ENCODE data around the gene RDH16.
A peak's percentile ranks its signal among the peaks of the same experiment; 100 is the strongest.
"Not testable (repeated sequence)": the region's sequence is repeated elsewhere in the genome, so short reads cannot be mapped to it uniquely, and the experiment has no call there.

Gene RDH16

DNA sequence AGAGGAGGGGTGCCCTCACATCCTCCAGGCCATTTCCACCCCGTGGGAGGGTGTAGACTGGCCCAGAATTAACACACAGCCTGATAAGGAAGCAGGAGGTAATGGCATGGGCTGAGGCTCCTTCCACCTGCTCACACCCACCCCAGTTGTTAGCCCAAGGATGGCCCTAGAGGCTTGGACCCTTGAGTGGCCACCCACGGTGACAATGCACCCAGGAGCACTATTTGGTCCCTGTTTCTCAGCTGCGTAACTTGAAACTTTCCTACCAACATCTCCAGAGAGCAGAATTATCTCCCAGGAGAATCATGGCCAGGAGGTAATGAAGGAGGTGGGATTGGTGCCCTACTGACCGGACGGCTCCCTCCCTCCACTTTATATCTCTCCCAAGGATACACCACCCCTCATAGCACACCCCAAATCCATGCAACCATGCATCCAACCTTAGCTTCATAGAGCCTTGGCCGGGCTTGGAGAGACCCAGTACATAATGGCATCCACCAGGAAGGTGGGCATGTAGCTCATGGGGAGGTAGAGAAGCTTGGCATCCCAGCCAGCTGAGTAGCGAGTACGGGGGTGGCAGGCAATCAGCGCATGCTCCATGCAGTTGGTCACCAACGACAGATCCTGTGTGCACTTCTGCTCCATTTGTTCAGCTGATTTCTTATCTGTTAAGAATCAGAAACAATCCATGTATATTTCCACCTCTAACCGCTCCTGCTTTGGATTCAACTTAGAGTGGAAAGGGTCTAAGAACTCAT, 5.6 kb downstream of the RDH16 start:
- DNase-seq: no peak

DNA sequence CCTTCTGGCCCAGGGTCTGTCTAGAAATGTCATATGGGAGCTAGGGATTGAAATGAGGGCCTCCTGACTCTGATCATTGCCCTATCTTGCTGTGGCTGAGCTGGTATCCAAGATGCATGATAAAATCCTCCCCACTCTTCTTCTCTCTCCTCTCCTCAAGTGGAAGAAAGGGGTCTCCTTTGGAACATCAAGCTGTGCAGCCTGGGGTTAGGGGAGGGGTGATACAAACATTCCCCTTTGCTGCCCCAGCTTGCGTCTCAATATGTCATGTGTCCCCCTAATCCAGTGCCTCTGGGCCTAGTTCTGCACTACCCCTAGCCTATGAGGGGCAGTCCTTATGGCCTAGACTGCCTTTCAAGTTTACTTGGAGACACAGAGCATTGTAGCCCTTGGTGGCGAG, 8.5 kb downstream of the RDH16 start:
- no peak for DNase-seq

DNA sequence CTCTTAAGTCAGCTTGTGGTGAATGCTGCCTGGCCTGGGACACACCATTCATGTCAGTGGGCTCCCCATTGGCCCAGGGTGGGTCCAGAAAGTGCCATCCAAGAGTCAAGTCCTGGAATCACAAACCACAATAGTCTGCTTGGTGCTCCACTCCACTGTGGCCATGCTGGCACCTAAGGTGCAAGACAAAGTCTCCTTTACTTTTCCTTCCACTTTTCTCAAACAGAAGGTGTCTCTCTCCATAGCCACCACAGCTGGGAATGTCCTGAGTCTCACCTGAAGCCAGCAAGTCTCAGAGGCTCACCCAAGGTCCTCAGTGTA, 9.0 kb downstream of the RDH16 start:
- no peak for DNase-seq

DNA sequence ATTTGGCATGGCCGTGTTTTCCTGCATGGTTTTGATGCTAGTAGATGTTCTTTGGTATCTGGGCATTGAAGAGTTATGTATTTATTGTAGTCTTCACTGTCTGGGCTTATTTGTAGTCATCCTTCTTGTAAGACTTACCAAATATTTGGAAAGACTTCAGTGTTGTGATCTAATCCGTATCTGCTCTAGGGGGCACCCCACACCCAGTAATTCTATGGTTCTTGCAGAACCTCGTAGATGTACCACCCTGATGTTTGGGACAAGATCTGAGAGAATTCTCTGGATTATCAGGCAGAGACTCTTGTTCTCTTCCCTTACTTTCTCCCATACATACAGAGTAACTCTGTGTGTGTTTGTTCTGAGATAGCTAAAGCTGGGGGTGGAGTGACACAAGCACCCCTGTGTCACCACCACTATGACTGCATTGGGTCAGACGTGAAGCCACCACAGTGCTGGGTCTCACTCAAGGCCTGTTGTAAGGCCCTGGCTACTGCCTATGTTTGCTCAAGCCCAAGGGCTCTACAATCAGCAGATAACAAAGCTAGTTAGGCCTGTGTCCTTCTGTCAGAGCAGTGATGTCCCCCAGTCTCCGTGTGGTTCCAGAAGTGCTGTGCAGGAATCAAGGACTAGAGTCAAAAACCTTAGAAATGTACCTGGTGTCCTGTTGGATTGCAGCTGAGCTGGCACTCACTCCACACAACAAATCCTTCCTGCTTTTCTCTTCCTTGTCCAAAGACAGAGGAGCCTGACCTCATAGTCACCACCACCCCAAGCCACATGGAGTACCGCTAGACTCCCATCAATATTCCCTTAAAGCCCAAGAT, 9.6 kb downstream of the RDH16 start:
- DNase-seq: no peak

DNA sequence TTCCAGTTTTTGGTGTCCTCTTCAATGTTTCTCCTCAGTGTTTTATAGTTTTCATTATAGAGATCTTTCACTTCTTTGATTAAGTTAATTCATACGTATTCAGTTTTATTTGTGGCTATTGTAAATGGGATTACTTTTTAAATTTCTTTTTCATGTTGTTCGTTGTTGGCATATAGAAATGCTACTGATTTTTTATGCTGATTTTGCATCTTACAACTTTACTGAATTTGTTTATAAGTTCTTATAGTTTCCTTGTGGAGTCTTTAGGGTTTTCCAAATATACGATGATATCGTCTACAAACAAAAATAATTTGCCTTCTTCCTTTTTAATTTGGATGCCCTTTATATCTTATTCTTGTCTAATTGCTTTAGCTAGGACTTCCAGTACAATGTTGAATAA, 13.5 kb downstream of the RDH16 start:
- DNase-seq: no peak

DNA sequence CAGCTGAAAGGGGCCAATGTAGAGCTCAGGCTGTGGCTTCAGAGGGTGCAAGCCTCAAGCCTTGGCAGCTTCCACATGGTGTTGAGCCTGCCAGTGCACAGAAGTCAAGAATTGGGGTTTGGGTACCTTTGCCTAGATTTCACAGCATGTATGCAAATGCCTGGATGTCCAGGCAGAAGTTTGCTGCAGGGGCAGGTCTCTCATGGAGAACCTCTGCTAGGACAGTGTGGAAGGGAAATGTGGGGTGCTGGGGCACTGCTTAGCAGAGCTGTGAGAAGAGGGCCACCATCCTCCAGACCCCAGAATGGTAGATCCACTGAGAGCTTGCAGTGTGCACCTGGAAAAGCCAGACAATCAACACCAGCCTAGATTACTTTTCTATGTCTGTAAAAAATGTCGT, 14.0 kb downstream of the RDH16 start:
- DNase-seq: not testable (repeated sequence)

DNA sequence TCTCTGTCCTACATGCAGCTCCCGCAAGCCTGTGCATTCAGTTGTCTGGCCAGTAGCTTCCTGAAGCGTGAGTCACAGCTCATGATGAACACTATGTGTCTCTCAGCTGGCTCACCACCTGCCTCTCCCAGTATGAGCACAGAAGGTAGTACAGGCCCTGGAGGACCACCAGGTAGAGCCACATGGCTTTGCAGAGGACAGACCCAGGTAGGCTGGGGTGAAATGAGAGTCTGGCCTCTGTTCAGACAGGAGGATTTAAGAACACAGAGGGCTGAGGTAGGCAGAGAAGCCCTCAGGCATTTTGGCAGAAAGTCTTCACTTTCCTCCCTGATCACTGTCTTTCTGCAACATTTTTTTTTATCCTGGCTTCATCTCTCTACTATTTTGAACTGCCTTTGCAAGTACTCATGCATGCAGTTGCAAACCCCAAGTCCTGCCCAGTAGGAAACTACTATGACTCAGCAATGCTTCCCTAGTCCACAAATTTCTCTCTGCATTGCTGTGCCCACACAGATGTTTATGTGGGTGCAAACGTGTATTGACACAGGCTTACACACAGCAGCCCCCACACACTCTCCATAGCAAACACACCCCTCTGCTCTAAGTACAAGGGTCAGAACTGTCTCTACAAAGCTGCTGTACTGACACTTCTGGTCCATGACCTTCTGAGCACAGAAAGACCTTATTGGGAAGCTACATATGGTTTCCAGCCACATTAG, 15.9 kb downstream of the RDH16 start:
- DNase-seq: no peak

DNA sequence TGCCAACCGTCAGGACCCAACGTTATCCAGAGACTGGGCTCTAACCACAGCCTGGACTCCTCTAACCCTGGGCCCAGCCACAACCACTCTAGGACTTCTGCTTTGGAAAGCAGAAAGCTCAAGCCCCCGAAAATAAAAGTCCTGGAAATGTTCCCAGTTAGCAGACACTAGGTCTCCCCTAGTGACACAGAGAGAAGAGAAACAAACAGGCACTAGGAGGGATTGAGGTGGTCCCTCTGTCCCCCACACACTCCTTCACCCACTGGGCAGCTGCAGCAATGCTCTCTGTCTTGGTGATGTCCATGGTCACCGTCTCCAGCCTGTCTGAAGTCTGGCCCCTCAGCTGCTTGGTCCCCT, 16.5 kb downstream of the RDH16 start:
- DNase-seq: not testable (repeated sequence)

DNA sequence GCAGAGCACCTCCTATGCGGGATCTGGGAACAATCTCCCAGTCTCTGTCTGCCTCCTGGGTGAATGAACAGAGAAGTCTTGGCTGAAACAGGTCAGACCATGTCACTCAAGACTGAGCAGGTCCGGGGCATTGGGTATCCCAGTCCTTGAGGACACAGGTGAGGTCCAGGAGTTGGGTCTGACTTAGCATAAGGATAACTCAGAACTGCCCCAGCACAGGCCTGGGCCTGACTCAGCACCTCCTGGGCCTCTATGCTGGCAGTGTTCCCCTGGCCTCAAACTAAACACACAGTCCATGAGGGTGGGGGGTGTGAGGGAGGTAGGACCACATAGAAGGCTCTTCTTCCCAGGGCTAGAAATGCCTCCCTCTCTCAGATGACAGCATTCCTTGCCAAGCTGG, 21.7 kb downstream of the RDH16 start:
- DNase-seq: no peak

DNA sequence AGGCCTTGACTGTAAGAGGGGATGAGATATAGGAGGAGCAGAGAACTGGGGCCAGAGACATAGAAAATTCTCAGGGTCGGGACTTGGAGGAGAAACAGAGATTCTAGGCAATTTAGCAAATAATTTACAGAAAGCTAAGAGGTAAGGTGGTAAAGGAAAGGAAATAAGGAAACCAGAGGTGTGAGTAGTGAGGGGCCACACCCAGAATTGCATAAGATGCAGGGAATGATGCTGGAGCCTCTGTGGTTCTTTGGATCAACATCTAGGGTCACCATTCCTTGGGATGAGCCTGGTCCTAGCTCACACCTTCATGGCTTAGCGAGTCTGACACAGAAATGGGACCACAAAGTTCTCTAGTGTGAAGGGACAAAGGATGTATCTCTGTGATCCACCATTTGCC, 22.3 kb downstream of the RDH16 start:
- no peak for DNase-seq

DNA sequence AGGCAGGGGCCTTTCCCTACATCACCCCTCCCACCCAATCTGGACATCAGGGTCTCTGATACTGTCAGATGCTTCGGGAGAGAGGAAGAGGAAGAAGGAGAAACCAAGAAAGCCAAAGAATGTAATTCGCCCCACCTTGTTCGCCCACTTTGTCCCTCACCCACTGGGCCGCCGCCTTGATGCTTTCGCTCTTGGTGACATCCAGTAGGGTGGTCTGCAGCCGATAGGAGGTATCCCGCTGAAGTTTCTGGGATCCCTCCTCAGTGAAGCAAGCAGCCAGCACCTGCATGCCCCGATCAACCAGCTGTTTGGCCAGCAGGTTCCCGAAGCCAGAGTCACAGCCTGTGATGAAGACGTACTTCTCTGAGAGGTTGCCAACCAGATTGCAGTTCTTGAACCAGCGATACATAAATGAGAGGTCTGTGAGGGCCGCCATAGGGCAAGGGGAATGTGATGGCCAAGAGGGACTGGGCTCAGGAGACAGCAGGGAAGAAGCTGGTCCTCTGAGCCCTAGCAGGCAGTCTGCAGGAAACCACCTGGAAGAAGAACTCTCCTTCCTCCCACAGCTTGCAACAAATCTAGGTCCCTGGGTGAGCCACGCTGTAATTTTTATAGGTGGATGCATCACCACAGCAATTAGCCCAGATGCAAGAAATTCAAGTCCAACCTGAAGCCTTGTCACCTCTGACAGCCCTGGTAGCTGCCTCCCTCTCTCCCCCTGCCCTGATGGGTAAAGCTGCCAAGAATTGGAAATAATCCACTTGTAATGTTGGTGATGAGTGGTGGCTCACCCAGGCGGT, 23.4 kb downstream of the RDH16 start, which contains the start of gene SDR9C7:
TSS of gene SDR9C7 (minus strand) at position 583 of the 800 bp plus-strand sequence. CDS start at position 436, 147 bp downstream.
- no peak for DNase-seq

DNA sequence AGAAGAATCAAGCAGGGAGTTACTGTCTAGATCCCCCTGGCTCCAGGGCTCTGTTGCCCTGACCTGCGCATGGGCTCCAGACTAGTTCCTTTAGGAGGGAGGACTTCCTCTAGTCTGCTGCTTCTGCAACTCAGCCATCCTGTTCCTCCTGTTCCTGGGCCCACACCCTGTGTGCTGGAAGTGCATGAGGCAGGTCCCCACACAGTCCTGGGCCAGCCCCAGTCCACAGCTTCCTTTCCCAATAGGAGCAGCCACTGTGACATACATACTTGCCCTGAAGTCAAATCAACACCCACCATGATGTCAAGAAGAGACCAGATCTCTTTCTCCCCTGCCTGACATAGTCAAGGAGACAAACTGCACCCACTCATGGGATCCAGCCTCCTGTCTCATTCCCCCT, 24.5 kb downstream of the RDH16 start:
- no peak for DNase-seq

DNA sequence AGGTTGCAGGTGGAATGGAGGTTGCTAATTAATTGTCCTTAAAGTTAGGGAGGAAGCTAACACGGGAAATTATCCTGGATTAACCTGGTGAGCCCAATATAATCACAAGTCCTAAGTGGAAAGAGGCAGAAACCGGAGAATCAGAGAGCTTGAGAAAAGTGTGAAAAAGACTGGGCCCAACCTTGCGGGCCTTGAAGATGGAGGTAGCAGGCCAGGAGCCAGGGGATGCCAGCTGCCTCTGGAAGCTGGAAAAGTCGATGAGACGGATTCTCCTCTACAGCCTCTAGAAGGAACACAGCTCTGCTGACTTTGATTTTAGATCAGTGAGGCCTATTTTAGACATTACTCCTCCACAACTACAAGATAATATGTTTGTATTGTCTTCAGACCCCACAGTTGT, 25.3 kb downstream of the RDH16 start:
- DNase-seq: no peak

DNA sequence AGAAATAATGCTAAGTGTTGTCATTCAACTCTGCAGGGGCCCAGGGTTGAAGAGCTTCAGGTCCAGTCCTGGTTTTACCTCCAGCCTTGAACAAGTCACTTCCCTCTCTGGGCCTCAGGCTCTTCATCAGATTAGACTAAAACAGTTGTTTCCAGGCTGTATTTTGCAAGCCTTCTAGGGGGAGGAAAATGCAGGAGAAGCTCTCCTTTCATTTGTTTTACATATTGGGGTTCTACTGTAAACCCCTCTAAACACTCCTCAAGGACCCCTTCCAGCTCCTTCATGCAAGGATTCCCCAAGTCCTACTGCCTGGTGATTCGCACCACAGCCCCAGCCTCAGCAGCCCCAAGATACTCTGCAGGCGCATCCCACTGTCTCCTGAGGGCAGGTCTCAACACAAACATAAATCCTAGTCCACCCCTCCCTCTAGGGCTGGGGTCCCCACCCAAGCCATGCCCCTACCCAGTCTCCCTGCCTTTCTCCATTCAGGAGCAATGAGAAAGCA, 25.9 kb downstream of the RDH16 start:
- peak; percentile 8 for DNase-seq

DNA sequence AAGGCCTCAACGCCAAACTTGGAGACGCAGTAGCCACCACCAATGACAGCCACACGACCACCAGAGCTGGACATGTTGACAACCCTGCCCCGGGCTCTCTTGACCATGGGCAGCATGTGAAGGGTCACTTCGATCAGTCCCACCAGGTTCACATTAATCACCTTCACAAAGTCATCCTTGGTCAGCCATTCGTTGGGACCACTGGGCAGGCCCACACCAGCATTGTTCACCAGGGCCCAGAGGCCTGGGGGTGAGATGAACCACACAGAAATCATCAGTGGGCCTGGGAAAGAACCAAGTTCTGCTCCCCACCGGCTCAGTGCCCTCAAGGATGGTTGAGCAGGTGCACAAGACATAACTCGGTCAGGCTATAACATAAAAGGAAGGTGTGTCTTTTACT, 27.2 kb downstream of the RDH16 start:
- DNase-seq: no peak

DNA sequence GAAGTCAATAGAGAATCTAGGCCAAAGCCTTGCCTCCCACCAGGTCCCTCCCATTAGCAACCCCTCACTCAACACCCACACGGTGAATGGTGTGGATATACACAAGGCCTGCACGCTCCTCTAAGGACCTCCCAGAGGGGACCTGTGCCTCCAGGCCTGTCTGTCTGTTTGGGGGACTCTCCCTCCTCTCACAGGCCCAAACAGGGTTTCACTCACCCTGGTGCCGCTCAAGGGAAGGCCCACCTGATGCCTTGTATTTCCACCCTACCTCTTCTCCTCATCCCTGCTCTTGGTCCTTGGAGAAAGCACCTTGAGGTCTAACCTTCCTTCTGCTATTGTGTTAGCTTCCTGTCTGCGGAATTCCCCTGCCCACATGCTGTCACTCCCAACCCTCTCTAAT, 27.6 kb downstream of the RDH16 start:
- DNase-seq: no peak

DNA sequence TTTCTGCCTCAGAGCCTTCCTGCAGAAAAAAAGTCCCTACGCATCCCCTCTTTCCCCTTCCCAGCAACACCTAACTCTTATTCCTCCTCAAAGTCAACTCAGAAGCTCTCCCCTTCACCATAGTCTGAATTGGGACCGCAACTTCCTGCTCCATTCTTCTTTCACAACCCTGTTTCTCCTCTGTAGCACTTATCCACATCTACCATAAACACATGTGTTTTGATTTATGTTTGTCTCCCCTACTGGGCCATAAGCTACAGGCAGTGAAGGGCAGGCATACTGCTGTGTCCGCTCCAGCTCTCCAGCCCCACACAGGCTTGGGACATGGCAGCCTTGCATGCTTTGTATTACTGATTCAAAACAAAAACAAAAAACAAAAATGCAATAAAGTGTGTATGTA, 29.1 kb downstream of the RDH16 start:
- DNase-seq: no peak

DNA sequence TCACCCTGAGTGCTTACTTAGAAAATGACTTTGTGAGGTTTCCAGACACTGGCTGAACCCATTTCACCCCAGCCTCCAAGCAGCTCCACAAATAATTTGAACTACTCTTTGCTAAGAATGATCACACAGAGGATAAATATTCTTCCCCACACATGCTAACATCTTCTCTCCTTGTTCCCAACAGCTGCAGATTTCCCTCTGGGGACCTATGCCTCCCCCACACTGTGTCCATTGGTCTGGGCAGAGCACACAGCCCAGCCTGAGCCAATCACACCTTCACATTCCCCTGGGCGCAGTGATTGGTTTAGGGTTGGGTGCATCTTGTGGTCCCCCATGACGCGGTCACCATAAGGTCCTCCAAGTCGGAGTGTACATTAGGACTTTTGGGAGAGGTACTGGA, 30.1 kb downstream of the RDH16 start:
- no peak for DNase-seq

DNA sequence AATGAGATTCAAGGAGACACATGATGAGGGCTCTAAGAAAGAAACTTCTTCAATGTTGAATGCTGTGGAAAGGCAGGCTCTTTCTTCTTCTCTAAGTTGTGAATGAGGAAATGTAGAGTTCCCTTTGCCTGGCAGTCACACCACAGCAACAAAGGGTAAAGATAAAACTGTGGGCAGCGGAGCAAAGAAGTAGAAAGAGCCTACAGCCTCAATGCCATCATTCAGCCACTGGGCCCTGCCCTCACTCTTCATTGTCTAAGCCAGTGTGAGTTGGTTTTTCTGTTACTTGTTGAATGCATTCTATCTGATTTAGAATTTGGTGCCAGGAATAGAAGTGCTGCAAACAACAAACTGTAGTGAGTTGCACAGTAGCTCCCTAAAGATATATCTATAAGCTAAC, 35.4 kb downstream of the RDH16 start:
- no peak for DNase-seq

DNA sequence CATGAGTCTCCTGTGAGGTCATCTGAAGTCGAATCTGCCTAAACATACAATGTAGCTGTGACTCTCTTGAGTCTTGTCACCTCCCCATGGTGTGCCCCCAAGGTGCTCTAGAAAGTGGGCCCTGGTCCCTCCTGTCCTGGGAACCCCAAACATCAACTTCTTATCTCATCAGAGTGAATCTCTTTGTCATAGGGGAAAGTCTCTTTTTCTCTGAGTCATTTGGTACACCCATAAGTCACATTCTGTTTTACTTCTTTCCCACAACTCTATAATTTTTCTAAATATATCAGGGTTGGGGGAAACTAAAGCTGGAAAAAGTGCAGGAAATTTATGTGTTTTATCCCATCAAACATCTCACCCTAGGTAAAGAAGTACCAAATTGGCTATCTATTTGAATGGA, 36.1 kb downstream of the RDH16 start:
- DNase-seq: no peak

DNA sequence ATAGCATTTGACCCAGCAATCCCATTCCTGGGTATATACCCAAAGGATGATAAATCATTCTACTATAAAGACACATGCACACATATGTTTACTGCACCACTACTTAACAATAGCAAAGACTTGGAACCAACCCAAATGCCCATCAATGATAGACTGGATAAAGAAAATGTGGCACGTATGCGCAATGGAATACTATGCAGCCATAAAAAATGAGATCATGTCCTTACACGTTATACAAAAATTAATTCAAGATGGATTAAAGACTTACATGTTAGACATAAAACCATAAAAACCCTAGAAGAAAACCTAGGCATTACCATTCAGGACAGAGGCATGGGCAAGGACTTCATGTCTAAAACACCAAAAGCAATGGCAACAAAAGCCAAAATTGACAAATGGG, 39.3 kb downstream of the RDH16 start:
- not testable (repeated sequence) for DNase-seq

DNA sequence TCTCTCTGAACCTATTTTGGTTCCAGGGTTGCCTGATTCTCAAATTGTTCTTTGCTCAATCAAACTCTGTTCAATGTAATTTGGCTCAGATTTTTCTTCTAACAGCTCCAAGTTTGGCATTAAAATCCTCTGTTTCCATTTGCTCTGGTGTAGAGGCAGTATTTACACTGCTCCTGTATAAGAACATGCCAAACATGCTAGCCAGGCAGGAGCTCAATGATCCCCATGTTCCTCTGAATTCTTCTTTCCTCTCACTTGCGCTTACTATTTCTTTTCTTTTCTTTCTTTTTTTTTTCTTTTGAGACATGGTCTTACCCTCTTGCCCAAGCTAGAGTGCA, 40.4 kb downstream of the RDH16 start:
- no peak for DNase-seq
